Gastrocnemius medialis (tissue), 4 donors: ENCODE results near the gene ABI1.

Source experiments
- CTCF ChIP-seq, 5 experiments: fragments of 450-650 bp in 3 of 5; fragments of 200-600 bp in 2 of 5; sonication (generic) in 2 of 5; IDR thresholded peaks in 4 of 5; conservative IDR thresholded peaks in 1 of 5; 1 replicate in 4 of 5; 2 replicates in 1 of 5; pipeline ENCODE4 v1.5.1; 2016 to 2019; ENCODE audit warnings: antibody characterized with exemption in 5 of 5, mild to moderate bottlenecking in 3 of 5, moderate library complexity in 3 of 5
- POLR2A ChIP-seq, 2 donors: fragments of 450-650 bp; IDR thresholded peaks; one replicate each; pipeline ENCODE4 v1.6.1; 2017; ENCODE audit warnings: antibody characterized with exemption in 2 of 2, mild to moderate bottlenecking in 2 of 2, moderate library complexity in 2 of 2

GRCh38 chr10:26801831-26802230 lies 58.9 kb downstream of the ABI1 start:
- no peak for TF ChIP-seq POLR2A (IDR thresholded peaks at IDR 0.05)
- no peak for TF ChIP-seq CTCF (IDR thresholded peaks at IDR 0.05 in 4 of 5, conservative IDR thresholded peaks at IDR 0.05 in 1 of 5)
